CD14-positive monocyte (primary cell): ENCODE data around the gene LARGE2. TPM values are rescaled to one million over a fixed set of nuclear protein-coding genes. Genes with fewer than 3 reads are reported as not detected.

ENCODE experiments used
- DNase-seq, 3 donors: peaks; one replicate each; pipeline ENCODE4 v3.0.0-alpha.2; 2011 to 2022
- H2AFZ ChIP-seq: 2 replicates; pipeline ENCODE4 v1.6.0; 2012; ENCODE audit warnings: mild to moderate bottlenecking, low read depth, low read length, inconsistent platforms; ENCODE audit not compliant: insufficient read depth, poor library complexity, severe bottlenecking
- H3K27ac ChIP-seq, 2 donors: 1 replicate in 1 of 2; 2 replicates in 1 of 2; pipeline ENCODE4 v1.5.1; 2012 to 2013; ENCODE audit warnings: low read length in 2 of 2, control low read depth in 1 of 2, inconsistent platforms in 1 of 2, low read depth in 1 of 2, mild to moderate bottlenecking in 1 of 2
- H3K27me3 ChIP-seq, 2 donors: one replicate each; pipeline versions ENCODE4 v1.6.0 to v1.6.1; 2011 to 2013; ENCODE audit warnings: low read length in 2 of 2; ENCODE audit not compliant: control insufficient read depth in 2 of 2, insufficient read depth in 2 of 2
- H3K36me3 ChIP-seq, 2 donors: replicated peaks in 1 of 2; 1 replicate in 1 of 2; 2 replicates in 1 of 2; pipeline versions ENCODE4 v1.5.1 to v1.6.1; 2012 to 2013; ENCODE audit warnings: low read length in 2 of 2, control low read depth in 1 of 2, inconsistent platforms in 1 of 2, mild to moderate bottlenecking in 1 of 2; ENCODE audit not compliant: insufficient read depth in 2 of 2, control insufficient read depth in 1 of 2
- H3K4me1 ChIP-seq, 2 donors: 1 replicate in 1 of 2; 2 replicates in 1 of 2; pipeline versions ENCODE4 v1.5.1 to v1.6.1; 2012 to 2013; ENCODE audit warnings: low read length in 2 of 2, control low read depth in 1 of 2, inconsistent platforms in 1 of 2, mild to moderate bottlenecking in 1 of 2, moderate library complexity in 1 of 2; ENCODE audit not compliant: insufficient read depth in 2 of 2, control insufficient read depth in 1 of 2
- H3K4me2 ChIP-seq: replicated peaks from 2 replicates; pipeline ENCODE3; 2012; ENCODE audit warnings: low read length, moderate library complexity, mild to moderate bottlenecking; ENCODE audit not compliant: poor library complexity, severe bottlenecking; ENCODE audit errors: extremely low read depth
- H3K4me3 ChIP-seq, 3 experiments: fragments of 200-600 bp in 1 of 3; sonication (generic) in 1 of 3; replicated peaks in 1 of 3; 1 replicate in 2 of 3; 2 replicates in 1 of 3; pipeline ENCODE4 v1.5.1; 2011 to 2013; ENCODE audit warnings: low read length in 3 of 3, mild to moderate bottlenecking in 3 of 3, control low read depth in 2 of 3, low read depth in 2 of 3, inconsistent platforms in 1 of 3, moderate library complexity in 1 of 3
- H3K79me2 ChIP-seq: 2 replicates; pipeline ENCODE4 v1.6.0; 2012; ENCODE audit warnings: mild to moderate bottlenecking, control low read depth, inconsistent platforms, low read length, moderate library complexity; ENCODE audit not compliant: insufficient read depth
- H3K9ac ChIP-seq: 2 replicates; pipeline ENCODE4 v1.6.0; 2017; ENCODE audit warnings: low read length, mild to moderate bottlenecking; ENCODE audit not compliant: insufficient read depth, poor library complexity, severe bottlenecking
- H3K9me3 ChIP-seq, 2 donors: replicated peaks in 1 of 2; 1 replicate in 1 of 2; 2 replicates in 1 of 2; pipeline versions ENCODE4 v1.5.1 to v1.6.1; 2012 to 2013; ENCODE audit warnings: low read length in 2 of 2, control low read depth in 1 of 2; ENCODE audit not compliant: control insufficient read depth in 1 of 2, insufficient read depth in 1 of 2
- H4K20me1 ChIP-seq: 2 replicates; pipeline ENCODE4 v1.6.0; 2012; ENCODE audit warnings: mild to moderate bottlenecking, low read length, control low read depth, moderate library complexity; ENCODE audit not compliant: insufficient read depth
- H3K27ac Mint-ChIP-seq, 7 donors: one replicate each; pipeline ENCODE4 v1.8.0; 2020; ENCODE audit warnings: mild to moderate bottlenecking in 7 of 7, mixed read lengths in 7 of 7, moderate library complexity in 6 of 7, inconsistent platforms in 2 of 7
- H3K27me3 Mint-ChIP-seq, 3 donors: one replicate each; pipeline ENCODE4 v1.8.0; 2021 to 2022; ENCODE audit warnings: low read depth in 3 of 3, mild to moderate bottlenecking in 3 of 3, mixed read lengths in 3 of 3, moderate library complexity in 3 of 3, inconsistent platforms in 1 of 3
- H3K36me3 Mint-ChIP-seq, 2 donors: one replicate each; pipeline ENCODE4 v1.8.0; 2020; ENCODE audit warnings: mixed read lengths in 2 of 2, inconsistent platforms in 1 of 2, mild to moderate bottlenecking in 1 of 2
- H3K4me1 Mint-ChIP-seq: one replicate; pipeline ENCODE4 v1.8.0; 2020; ENCODE audit warnings: mild to moderate bottlenecking, mixed read lengths
- H3K4me3 Mint-ChIP-seq, 2 donors: one replicate each; pipeline ENCODE4 v1.8.0; 2020; ENCODE audit warnings: mild to moderate bottlenecking in 2 of 2, mixed read lengths in 2 of 2, moderate library complexity in 1 of 2
- H3K9me3 Mint-ChIP-seq, 7 donors: one replicate each; pipeline ENCODE4 v1.8.0; 2020 to 2022; ENCODE audit warnings: mixed read lengths in 7 of 7, mild to moderate bottlenecking in 6 of 7, moderate library complexity in 6 of 7, inconsistent platforms in 2 of 7
- WGBS: methylation state at CpG from one replicate; pipeline ENCODE4 v1.1.5; 2013; ENCODE audit warnings: missing lambda C conversion rate; ENCODE audit not compliant: insufficient coverage; 5-methylcytosine and 5-hydroxymethylcytosine counted together
- intact Hi-C, 2 donors: fragments of 100-400 bp; cut with micrococcal nuclease; formaldehyde crosslinking; loops; one replicate each; pipeline versions ENCODE4 v1.15.0 to v1.15.1; 2023
- polyA minus RNA-seq: library from RNA; depleted of rRNA, polyadenylated mRNA; stranded (reverse); fragments of >200 nt; gene quantifications from 2 replicates; pipeline ENCODE4 v1.2.3, GENCODE V29; 2012
- polyA plus RNA-seq, 3 donors: library from polyadenylated mRNA; depleted of rRNA in 1 of 3; unstranded in 2 of 3; stranded (reverse) in 1 of 3; fragments of 300-500 nt in 2 of 3; fragments of >200 nt in 1 of 3; fragmentation: Illumina TruSeq in 2 of 3; gene quantifications; 1 replicate in 2 of 3; 2 replicates in 1 of 3; pipeline ENCODE4 v1.2.3, GENCODE V29; 2012 to 2021
- total RNA-seq, 12 experiments: library from RNA in 1 of 12; stranded (reverse) in 1 of 12; fragments of 120-200 nt in 1 of 12; gene quantifications; one replicate each; pipeline ENCODE4 v1.2.4 and lab custom pipeline; 2013 to 2026; ENCODE audit warnings: mixed read lengths in 6 of 12, inconsistent platforms in 1 of 12
- TF ChIP-seq, protein P1 (sequence below): fragments of 200-600 bp; IDR thresholded peaks from one replicate; pipeline ENCODE4 v1.8.0; 2022; ENCODE audit warnings: antibody characterized with exemption, mild to moderate bottlenecking

Gene LARGE2
- total RNA-seq (2013), result 0.31 TPM
- polyA plus RNA-seq (under 1 TPM in 1 of 3 donors, not detected in 2; 0.12 TPM), polyA minus RNA-seq (not detected in 2 replicates), total RNA-seq (lab: John Stamatoyannopoulos, UW) (0 to 1.2 (median 0.17) reads per million in 11 experiments)

GRCh38 chr11:45922425-45923082 is at the start of gene LARGE2:
TSS of gene LARGE2 (plus strand) at chr11:45922656. CDS start at chr11:45922883, 227 bp downstream.
- H3K27ac ChIP-seq, result no peak within 1 kb of the TSS
- Mint-ChIP-seq H3K27ac (peak within 1 kb of the TSS in 1 of 7 donors; percentile 41), H3K4me3 (peak within 1 kb of the TSS; percentile 79 to 90), H3K9me3 (peaks cover 0 to 10% (median 6%) of the 10 kb centered on the region in 7 donors), H3K36me3 (peaks cover 3 to 9% of the 10 kb centered on the region in 2 donors), H3K27me3 (peaks cover 19 to 35% (median 32%) of the 10 kb centered on the region in 3 donors), H3K4me1 (peaks cover 26% of the 10 kb centered on the region)
- TF ChIP-seq, protein P1, sequence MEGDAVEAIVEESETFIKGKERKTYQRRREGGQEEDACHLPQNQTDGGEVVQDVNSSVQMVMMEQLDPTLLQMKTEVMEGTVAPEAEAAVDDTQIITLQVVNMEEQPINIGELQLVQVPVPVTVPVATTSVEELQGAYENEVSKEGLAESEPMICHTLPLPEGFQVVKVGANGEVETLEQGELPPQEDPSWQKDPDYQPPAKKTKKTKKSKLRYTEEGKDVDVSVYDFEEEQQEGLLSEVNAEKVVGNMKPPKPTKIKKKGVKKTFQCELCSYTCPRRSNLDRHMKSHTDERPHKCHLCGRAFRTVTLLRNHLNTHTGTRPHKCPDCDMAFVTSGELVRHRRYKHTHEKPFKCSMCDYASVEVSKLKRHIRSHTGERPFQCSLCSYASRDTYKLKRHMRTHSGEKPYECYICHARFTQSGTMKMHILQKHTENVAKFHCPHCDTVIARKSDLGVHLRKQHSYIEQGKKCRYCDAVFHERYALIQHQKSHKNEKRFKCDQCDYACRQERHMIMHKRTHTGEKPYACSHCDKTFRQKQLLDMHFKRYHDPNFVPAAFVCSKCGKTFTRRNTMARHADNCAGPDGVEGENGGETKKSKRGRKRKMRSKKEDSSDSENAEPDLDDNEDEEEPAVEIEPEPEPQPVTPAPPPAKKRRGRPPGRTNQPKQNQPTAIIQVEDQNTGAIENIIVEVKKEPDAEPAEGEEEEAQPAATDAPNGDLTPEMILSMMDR, result no peak
- peaks cover 6 to 23% of the 10 kb centered on the region in 2 donors for H3K27me3 ChIP-seq
- peak within 1 kb of the TSS; percentile 74 for H3K4me2 ChIP-seq
- no peak for DNase-seq
- WGBS, result 1% methylated on average over 73 of the region's 73 CpGs
- peaks cover 12 to 20% of the 10 kb centered on the region in 2 donors for H3K4me1 ChIP-seq
- peak within 1 kb of the TSS; percentile 36 for H3K9ac ChIP-seq
- H3K36me3 ChIP-seq, result no peaks in the 10 kb centered on the region
- intact Hi-C loops, result no loop called here
- no peaks in the 10 kb centered on the region for H3K9me3 ChIP-seq
- H2AFZ ChIP-seq, result peak within 1 kb of the TSS; percentile 78
- peaks cover under 1% of the 10 kb centered on the region for H3K79me2 ChIP-seq
- H4K20me1 ChIP-seq, result no peaks in the 10 kb centered on the region
- H3K4me3 ChIP-seq, result peak within 1 kb of the TSS in 1 of 3 experiments; percentile 65

- Mint-ChIP-seq H3K27ac (no peak overlapping the region), H3K4me1 (no peaks in the 10 kb centered on the region), H3K27me3 (no peaks in the 10 kb centered on the region), H3K36me3 (peaks cover 78 to 85% of the 10 kb centered on the region in 2 donors), H3K4me3 (no peak overlapping the region), H3K9me3 (no peaks in the 10 kb centered on the region)
- TF ChIP-seq, protein P1, result no peak
- Histone ChIP-seq H3K9ac (no peak overlapping the region), H3K79me2 (no peaks in the 10 kb centered on the region), H3K4me3 (no peak overlapping the region), H4K20me1 (no peaks in the 10 kb centered on the region), H3K27me3 (no peaks in the 10 kb centered on the region), H3K36me3 (peaks cover 72 to 93% of the 10 kb centered on the region in 2 donors), H2AFZ (no peak overlapping the region), H3K27ac (no peak overlapping the region), H3K4me1 (no peaks in the 10 kb centered on the region), H3K4me2 (no peak overlapping the region), H3K9me3 (no peaks in the 10 kb centered on the region)
- intact Hi-C loops, result no loop called here
- DNase-seq, result no peak
- WGBS, result no CpG with 5 or more reads among the region's 6 CpGs
Observed at GRCh38 chr11:45876401-45876800, 46.1 kb upstream of the LARGE2 start.
